Left forelimb (tissue), 1 donor: ENCODE measurements around the gene SERPINA1.
"Not testable (repeated sequence)": the region's sequence is repeated elsewhere in the genome, so short reads cannot be mapped to it uniquely, and the experiment has no call there.

ENCODE experiments used
- DNase-seq: peaks from one replicate; pipeline ENCODE4 v3.0.0-alpha.2; 2018; ENCODE audit warnings: low spot score

SERPINA1 gene

GRCh38 chr14:94388384-94389103 is at the start of gene SERPINA1:
Gene SERPINA1, minus strand, starts transcription at chr14:94388602. Its CDS starts 5,365 bp downstream, at chr14:94383237.
- peak; percentile 45 for DNase-seq

- no peak for DNase-seq
Measured at GRCh38 chr14:94428610-94429009, 40.2 kb upstream of the SERPINA1 start.

GRCh38 chr14:94427016-94427613 is 38.7 kb upstream of the SERPINA1 start:
- DNase-seq: no peak

GRCh38 chr14:94426526-94426925 is 38.1 kb upstream of the SERPINA1 start:
- no peak for DNase-seq

- no peak for DNase-seq
Measured at GRCh38 chr14:94424371-94424770, 36.0 kb upstream of the SERPINA1 start.

- no peak for DNase-seq
Measured at GRCh38 chr14:94423453-94424056, 35.2 kb upstream of the SERPINA1 start.

GRCh38 chr14:94421316-94421715 is 32.9 kb upstream of the SERPINA1 start:
- DNase-seq: no peak

- not testable (repeated sequence) for DNase-seq
Measured at GRCh38 chr14:94417497-94418205, 29.2 kb upstream of the SERPINA1 start.

GRCh38 chr14:94412671-94413638 is 24.6 kb upstream of the SERPINA1 start:
- DNase-seq: no peak

- DNase-seq: no peak
Measured at GRCh38 chr14:94411638-94412037, 23.2 kb upstream of the SERPINA1 start.

- DNase-seq: not testable (repeated sequence)
Measured at GRCh38 chr14:94409430-94409829, 21.0 kb upstream of the SERPINA1 start.

GRCh38 chr14:94408546-94409095 is 20.2 kb upstream of the SERPINA1 start:
- DNase-seq: no peak

GRCh38 chr14:94407906-94408305 is 19.5 kb upstream of the SERPINA1 start:
- no peak for DNase-seq

- no peak for DNase-seq
Measured at GRCh38 chr14:94406910-94407309, 18.5 kb upstream of the SERPINA1 start.

GRCh38 chr14:94405486-94405885 is 17.1 kb upstream of the SERPINA1 start:
- no peak for DNase-seq

GRCh38 chr14:94404561-94404960 is 16.2 kb upstream of the SERPINA1 start:
- no peak for DNase-seq

- no peak for DNase-seq
Measured at GRCh38 chr14:94403312-94403932, 15.0 kb upstream of the SERPINA1 start.

GRCh38 chr14:94401083-94401482 is 12.7 kb upstream of the SERPINA1 start:
- DNase-seq: no peak

- no peak for DNase-seq
Measured at GRCh38 chr14:94400422-94400841, 12.0 kb upstream of the SERPINA1 start.

- no peak for DNase-seq
Measured at GRCh38 chr14:94398536-94398935, 10.1 kb upstream of the SERPINA1 start.

GRCh38 chr14:94398182-94398479 is 9.7 kb upstream of the SERPINA1 start:
- DNase-seq: no peak
